Measurements from ENCODE around the gene PCBP1. TPM values are rescaled to one million over a fixed set of nuclear protein-coding genes. Genes with fewer than 3 reads are reported as not detected.
A peak's percentile ranks its signal among the peaks of the same experiment; 100 is the strongest.
"Not testable (repeated sequence)": the region's sequence is repeated elsewhere in the genome, so short reads cannot be mapped to it uniquely, and the experiment has no call there.

Gene PCBP1
- total RNA-seq, 1 donor from 2014 or later = 210 TPM

DNA sequence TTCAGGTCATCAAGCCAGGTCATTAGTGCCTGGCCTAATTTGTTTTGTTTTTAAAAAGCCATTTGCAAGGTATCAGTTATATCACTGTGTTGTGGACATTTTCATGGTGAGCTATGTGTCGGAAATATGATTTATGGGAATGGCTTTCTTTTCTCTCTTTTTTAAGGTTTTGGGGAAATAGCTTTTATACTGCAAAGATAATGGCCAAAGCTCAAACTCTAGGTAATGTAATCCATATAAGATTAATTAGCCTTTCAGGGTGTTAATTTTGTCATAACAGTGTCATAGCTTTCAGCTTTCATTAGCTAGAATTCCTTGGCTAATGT is 45.8 kb downstream of the PCBP1 start:
- peaks cover 66% of the 10 kb centered on the region for H3K4me1 ChIP-seq
- H3K27me3 ChIP-seq = no peaks in the 10 kb centered on the region
- peak overlapping the region; percentile 41 to 51 for H3K4me3 ChIP-seq
- peak overlapping the region; percentile 96 for H3K27ac ChIP-seq
- intact Hi-C loops (cut with DNase I) = no loop called here
- TF ChIP-seq POLR2A (IDR thresholded peaks at IDR 0.05) = no peak
- TF ChIP-seq POLR2AphosphoS5 (IDR thresholded peaks at IDR 0.05; ENCODE audit: insufficient read depth in 1 of 2, low read depth in 1 of 2) = no peak
- TF ChIP-seq, protein P1, sequence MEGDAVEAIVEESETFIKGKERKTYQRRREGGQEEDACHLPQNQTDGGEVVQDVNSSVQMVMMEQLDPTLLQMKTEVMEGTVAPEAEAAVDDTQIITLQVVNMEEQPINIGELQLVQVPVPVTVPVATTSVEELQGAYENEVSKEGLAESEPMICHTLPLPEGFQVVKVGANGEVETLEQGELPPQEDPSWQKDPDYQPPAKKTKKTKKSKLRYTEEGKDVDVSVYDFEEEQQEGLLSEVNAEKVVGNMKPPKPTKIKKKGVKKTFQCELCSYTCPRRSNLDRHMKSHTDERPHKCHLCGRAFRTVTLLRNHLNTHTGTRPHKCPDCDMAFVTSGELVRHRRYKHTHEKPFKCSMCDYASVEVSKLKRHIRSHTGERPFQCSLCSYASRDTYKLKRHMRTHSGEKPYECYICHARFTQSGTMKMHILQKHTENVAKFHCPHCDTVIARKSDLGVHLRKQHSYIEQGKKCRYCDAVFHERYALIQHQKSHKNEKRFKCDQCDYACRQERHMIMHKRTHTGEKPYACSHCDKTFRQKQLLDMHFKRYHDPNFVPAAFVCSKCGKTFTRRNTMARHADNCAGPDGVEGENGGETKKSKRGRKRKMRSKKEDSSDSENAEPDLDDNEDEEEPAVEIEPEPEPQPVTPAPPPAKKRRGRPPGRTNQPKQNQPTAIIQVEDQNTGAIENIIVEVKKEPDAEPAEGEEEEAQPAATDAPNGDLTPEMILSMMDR (IDR thresholded peaks at IDR 0.05) = no peak
- no peaks in the 10 kb centered on the region for H3K9me3 ChIP-seq
- H3K36me3 ChIP-seq = no peaks in the 10 kb centered on the region
- DNase-seq (ENCODE audit: extremely low spot score in 2 of 2) = no peak

DNA sequence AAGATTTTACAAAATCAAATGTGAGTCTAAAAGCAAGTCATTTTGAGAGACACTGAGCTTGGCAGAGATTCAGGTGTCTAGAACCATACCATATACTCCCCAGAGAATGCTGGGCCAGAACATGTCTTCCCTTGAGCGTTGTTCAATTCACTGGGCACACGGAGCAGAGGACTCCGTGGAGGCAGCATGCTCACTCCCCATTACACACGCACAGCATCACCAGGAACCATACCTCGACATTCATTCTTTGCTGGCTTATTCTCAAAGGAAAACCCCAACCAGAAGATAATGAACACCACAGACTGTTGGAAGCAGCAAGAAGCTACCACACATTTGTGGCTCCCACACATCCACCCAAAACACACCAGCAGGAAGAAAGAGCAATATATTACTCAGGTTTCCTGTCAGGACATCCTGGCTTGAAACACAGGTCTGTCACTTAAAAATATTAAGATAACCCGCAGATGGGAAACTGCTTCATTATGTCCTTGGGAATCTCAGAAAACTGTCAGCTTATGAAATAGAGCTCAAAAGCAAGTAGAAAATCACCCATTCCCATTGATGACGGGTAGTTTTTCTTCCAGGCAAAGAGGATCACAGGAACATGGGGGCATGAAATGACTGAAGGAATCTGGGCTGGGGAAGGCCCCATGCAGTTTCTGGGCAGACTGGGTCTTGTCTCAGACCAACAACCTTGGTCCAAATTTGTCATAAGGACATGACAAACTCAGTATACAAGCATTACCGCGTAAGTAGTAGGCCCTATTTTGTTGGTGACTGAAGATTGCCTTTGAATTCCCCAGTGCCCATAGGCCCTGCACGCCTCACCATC is 46.4 kb downstream of the PCBP1 start:
- Histone ChIP-seq H3K27me3 (no peaks in the 10 kb centered on the region), H3K9me3 (no peaks in the 10 kb centered on the region), H3K36me3 (no peaks in the 10 kb centered on the region), H3K4me3 (no peak overlapping the region), H3K4me1 (peaks cover 64% of the 10 kb centered on the region), H3K27ac (peak overlapping the region; percentile 96)
- TF ChIP-seq, protein P1 (IDR thresholded peaks at IDR 0.05) = no peak
- TF ChIP-seq POLR2AphosphoS5 (IDR thresholded peaks at IDR 0.05; ENCODE audit: insufficient read depth in 1 of 2, low read depth in 1 of 2) (no peak), POLR2A (IDR thresholded peaks at IDR 0.05) (no peak)
- no peak for DNase-seq (ENCODE audit: extremely low spot score in 2 of 2)
- intact Hi-C loops (cut with DNase I) = no loop called here

DNA sequence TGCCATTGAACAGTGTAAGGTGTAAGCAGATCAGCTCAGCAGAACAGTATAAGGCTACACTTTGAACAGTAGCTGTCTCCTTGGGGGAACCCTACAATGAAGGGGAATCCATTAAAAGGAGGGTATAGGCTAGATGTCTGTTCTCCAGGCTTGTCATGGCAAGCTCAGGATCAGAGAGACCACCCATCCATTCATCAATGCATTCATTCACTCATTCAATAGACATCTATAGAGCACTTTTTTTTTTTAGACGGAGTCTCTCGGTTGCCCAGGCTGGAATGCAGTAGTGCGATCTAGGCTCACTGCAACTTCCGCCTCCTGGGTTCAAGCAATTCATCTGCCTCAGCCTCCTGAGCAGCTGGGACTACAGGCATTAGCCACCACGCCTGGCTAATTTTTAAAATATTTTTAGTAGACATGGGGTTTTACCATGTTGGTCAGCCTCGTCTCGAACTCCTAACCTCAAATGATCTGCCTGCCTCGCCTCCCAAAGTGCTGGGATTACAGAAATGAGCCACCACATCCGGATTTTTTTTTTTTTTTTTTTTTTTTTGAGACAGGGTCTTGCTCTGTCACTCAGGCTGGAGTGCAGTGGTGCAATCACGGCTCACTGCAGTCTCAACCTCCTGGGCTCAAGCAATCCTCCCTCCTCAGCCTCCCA is 47.2 kb downstream of the PCBP1 start:
- H3K27ac ChIP-seq = peak overlapping the region; percentile 96
- peaks cover 64% of the 10 kb centered on the region for H3K4me1 ChIP-seq

More for the DNA sequence above, 47.2 kb downstream of the PCBP1 start:
- H3K27me3 ChIP-seq; H3K4me3 ChIP-seq; intact Hi-C loops (cut with DNase I); DNase-seq (ENCODE audit: extremely low spot score in 2 of 2); H3K36me3 ChIP-seq; H3K9me3 ChIP-seq: not testable (repeated sequence)

Small RNA genes lying within 50 kb of the gene (small RNA-seq; reads per million reads assigned to genes)
- not detected for gene RN7SL470P

Other genes starting within 250 kb of the PCBP1 start
- gene SNRNP27, start 193.5 kb upstream of the PCBP1 start, total RNA-seq = 62.9 TPM
- gene MXD1, start 172.4 kb upstream of the PCBP1 start, total RNA-seq = 55.2 TPM
- 0.49 TPM for gene ASPRV1, start 125.8 kb upstream of the PCBP1 start, total RNA-seq
- 17.4 TPM for gene C2orf42, start 103.5 kb downstream of the PCBP1 start, total RNA-seq
- 79.8 TPM for gene TIA1, start 161.2 kb downstream of the PCBP1 start, total RNA-seq
- gene PCYOX1, start 170.7 kb downstream of the PCBP1 start, total RNA-seq = 41.5 TPM
- 71.7 TPM for gene SNRPG, start 206.3 kb downstream of the PCBP1 start, total RNA-seq
- gene FAM136A, start 214.6 kb downstream of the PCBP1 start, total RNA-seq = 12.5 TPM

Measured in vagina (tissue), 2 donors.